NCI-H1417 (cell line): ENCODE results near the gene HPCA.

Experiments
- DNase-seq, 3 experiments: peaks; one replicate each; lab custom pipeline; 2025; lab: John Stamatoyannopoulos, UW

The HPCA gene

DNA sequence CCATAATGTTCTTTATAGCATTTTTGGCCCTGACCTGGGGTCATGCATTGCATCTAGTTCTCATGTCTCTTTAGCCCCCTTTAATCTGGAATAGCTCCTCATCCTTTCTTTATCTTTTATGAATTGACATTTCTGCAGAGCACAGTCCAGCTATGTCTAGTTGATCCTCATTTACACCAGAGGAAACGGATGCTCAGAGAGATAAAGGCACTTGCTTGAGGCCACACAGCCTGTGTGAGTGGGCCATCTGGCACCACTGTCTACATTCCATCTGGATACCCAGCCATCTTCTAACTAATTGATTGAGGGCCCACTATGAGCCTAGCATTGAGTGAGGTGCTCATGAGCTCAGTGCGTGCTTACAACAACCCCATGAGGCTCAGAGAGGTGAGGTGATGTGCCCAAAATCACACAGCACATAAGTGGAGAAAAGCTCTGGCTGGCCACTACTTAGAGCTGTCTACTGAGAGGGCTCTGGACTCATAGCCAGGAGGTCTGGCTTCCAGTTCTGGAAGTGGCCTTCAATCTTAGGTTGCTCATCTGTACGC, 3.5 kb downstream of the HPCA start:
- no peak for DNase-seq

DNA sequence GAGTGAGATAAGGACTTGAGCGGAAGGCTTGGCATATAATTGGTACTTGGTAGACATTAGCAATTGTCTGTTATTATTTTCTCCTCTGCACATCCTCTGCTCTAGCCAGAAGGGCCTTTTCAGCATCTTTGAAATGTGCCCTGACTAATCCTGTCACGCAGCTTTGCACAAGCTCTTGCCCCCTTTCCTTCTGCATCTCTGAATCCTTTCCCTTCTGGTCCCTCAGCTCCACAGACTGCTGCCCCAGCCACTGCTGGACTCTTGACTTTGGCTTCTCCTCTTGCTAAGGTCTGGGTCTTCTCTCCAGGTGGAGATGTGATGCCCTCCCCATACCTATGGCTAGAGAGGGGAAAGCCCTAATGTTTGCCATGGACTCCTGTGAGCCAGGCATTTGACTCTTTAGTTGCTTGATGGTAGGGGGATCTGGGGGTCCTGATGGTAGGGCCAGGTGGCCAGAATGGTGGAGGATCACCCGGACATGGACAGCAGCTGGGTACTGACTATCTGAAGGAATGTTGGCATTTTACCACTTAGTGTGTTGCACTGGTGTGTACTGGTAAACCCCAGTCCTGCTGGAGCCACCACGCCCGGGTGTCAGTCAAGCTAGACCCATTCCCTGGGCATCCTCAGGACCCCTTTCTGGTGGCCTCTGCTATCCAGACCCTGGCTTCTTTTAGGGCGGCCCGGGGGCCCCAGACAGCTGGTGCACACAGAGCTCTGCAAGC, 4.4 kb downstream of the HPCA start:
- no peak for DNase-seq

GRCh38 chr1:32891241-32891570, 4.9 kb downstream of the HPCA start:
- no peak for DNase-seq

- no peak for DNase-seq
Measured at GRCh38 chr1:32891630-32892029, 5.3 kb downstream of the HPCA start.

DNA sequence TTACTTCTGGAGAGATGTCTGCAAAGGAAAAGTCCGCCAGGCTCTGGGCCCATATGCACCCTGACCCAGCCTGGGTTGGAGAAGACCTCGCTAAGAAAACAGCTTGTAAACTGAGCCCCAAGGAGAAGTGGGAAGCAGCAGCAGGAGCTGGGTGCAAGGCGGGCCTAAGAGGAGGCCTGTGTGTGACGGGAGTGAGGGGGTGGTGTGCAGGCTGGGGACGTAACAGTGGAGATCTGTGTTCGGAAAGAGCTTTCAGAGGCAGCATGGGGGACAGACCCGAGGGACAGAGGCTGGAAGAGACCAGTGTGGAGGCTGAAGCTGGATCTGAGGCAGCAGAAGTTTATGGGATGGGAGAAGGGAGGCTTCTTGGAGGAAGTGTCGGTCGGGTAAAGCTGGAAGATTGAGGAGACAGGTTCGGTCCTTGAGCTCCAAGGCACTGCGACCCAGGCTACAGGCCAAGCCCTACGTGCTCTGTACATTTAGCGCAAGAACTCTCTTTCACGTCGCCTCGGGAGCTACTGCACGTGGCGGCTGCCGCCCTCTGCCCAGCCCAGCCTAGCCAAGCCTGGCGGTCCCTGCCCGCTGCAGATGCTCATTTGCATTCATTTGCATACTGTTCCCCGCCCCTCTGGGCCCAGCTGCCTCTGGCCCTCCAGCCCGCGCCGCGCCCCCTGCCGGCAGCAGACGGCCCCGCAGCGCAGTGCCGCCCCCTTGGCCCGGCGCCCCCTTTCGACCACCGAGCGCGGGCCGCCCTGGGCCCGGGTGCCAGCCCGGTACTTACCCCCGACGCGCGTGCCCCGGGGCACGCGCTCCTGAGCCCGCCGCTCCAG, 6.3 kb downstream of the HPCA start:
- peak in 2 of 3 experiments; percentile 74 to 79 for DNase-seq

- DNase-seq: peak in 2 of 3 experiments; percentile 74
Measured at GRCh38 chr1:32893198-32894018, 7.1 kb downstream of the HPCA start.

DNA sequence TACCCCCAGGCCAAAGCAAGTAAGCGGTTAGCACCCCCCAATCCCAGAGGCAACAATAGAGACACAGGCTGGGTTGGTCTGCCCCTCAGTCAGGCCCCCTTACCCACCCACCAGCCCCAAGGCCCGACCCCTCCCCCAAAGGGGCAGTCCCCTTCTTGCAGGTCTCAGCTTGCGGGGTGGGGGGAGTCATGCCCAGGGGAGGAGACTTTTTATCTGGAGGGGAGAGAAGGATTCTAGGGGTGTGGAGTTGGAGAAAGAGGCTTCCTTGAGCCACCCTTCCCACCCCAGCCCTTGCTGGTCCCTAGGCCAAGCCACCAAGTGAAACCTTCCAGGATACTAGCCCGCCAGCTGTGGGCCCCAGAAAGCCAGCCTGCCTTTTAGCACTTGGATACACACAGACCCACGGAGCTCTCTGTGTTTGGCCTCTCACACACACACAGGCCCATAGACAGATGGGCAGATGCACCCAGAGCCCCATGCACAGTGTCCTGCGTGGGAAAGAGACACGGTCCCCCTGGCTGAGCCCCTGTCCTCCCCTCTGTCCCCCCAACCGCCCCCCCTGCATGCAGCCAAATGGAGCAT, 7.8 kb downstream of the HPCA start:
- DNase-seq: peak in 2 of 3 experiments; percentile 40 to 54

DNA sequence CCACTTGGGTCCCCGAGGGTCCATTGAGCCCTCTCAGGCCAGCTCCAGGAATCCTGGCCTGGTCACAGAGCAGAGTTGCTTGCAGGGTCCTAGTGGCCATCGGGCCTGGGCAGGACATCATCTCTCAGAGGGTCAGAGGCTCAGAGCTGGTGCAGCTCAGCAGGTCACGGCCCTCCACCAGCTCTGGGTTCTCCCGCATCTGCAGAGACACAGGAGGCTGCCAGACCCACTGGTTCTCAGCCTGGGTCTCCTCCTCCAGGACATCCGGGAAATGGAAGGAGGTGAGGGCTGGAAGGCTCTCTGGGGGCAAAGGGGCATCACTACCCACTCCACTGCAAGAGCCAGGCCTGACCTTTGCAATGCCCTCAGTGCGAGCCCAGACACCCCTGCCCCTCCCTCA, 8.4 kb downstream of the HPCA start:
- DNase-seq: no peak

DNA sequence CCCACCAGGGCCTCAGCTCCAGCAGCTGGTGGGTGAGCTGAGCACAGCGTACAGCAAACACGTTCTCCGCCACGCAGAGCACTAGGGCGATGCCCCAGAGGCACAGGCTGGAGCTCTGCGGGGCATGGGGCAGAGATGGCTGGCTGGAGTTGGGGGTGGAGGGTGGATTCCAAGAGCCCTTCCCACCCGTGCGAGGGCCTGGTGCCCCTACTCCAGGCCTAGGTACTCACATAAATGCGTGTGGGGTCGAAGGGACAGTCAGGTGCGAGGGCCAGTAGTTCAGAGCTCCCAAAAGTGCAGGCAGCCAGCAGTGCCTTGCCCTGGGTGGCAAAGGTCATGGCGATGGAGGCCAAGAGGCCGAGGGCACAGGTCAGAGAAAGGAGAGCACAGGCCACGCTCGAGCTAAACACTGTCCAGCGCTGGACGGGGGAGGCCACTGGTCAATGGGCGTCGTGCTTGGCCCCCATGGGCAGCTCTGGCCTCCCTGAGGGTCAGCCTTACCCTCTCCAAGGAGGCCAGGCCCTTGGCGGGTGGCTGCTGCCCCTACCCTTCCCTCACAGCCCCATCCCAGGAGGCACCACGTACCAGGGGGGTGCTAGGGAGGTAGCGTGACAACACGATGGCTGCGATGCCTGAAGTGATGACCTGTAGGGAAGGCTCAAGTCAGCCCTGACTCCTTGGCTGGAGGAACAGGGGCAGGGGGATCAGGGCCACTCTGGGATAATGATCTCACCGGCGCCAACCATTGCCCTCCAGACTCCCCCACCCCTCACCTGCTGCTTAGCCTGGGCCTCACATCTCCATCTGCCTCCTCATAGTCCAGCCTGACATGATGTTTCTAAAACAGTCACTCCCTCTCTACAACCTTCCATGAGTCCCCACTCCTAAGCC, 9.3 kb downstream of the HPCA start:
- no peak for DNase-seq

- DNase-seq: no peak
Measured at GRCh38 chr1:32896451-32896850, 10.2 kb downstream of the HPCA start.

DNA sequence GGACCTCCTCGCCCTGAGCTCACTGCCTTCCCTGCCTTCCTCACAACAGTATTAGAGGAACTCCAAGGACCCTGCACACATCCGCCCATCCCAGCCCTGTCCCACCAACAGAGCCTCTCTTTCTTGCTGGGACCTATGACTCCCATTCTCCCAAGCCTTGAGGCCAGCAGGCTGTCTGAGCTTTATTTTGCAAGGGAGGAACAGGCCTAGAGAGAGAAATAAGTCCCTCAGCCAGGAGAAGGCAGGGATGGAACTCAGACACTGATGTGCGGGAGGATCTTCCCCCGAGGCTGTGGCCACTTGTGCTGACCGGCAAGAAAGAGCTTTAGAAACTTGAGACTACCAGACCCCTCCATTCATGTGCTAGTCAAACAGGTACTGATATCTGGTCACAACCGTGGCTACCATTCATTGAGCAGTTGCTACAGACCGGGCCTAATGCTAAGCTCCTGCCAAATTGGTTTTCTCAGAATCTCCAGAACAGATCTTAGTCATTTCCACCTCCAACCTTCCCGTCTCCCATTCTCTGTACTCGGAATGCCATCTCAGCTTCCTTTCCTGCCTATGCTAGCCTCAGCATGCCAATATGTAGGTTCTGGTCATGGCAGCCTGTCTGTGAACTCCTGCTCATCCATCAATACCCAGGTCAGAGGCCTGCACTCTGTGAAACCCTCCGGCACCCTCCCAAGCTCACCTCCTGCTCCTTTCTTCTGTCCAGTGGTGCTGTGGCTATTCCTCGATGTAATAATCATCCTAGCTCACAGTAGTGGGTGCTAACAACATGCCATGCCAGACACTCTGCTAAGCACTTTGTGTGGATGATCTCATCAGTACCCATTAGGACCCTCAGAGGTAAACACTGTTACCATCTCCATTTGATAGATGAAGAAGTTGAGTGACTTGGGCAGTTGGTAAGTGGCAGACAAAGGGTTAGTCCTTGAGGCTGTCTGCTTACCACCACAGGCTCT, 11.1 kb downstream of the HPCA start:
- no peak for DNase-seq

GRCh38 chr1:32898056-32898455, 11.8 kb downstream of the HPCA start:
- DNase-seq: no peak

DNA sequence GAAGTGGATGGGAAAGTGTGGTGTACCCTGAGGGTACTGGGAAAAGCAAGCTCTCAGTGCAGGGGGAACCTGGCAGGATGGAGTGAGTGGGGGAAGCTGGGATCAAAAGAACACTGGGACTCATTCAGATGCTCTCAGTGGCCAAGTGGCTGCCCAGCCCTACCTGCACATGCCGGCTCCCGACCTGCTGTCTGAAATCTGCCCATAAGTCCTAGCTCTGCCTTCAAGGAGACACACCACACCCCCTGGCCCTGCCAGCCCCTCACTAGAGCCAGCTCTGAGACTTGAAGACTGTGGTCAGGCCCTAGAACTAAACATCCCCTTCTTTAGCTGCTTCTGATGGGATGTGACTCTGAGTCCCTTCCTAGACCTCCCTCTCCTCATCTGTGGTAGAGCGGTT, 12.7 kb downstream of the HPCA start:
- no peak for DNase-seq

DNA sequence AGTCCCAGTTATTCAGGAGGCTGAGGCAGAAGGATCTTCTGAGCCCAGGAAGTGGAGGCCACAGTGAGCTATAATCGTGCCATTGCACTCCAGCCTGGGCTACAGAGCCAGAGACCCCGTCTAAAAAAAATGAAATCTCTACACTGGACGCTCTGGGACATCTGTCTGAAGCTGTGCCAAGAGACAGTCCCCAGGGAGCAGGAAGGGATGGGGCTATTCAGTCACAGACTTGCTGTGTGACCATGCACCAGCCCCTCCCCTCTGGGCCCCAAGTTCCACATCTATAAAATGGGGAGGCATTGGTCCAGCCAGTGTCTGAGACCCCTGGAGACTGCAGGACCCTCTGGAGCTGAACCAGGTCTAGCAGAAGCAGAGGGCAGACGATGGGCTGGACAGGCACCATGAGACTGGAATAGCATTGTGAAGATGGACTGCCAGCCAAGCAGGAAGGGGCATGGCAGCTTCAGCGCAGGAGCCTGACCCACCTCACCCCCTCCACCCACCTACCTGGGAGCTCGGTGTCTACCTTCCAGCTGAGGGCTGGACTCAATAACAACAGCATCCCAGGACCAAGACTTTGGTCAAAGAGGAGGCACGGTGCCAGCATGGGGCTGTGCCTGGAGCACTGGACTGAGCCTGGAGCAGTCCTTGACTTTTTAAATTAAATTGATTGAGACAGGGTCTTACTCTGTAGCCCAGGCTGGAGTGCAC, 13.4 kb downstream of the HPCA start:
- DNase-seq: no peak

DNA sequence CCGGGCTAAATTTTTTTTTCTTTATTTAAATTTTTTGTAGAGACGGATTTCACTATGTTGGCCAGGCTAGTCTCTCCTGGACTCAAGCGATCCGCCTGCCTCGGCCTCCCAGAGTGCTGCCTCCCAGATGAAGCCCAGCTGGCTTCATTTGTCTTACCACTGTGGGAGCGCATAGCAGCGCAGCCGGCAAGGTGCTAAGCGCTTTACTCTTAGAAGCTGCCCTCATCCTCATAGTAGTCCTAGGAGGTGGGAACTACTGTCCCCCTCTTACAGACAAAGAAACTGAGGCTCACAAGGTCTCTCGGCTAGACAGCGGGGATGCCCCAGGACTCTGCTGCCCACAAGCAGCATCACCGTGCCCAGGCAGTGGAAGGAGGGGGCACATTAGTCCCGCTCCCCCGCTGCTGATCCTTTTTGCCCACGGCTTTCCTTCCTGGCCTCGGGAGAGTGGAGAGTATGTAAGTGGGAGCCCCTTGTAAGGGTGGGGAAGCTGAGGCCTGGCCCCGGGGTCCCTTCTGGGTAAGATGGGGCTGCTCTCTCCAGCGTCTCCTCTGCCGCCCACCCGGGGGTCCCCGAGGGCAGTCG, 14.2 kb downstream of the HPCA start:
- peak in 2 of 3 experiments; percentile 44 to 47 for DNase-seq

GRCh38 chr1:32900956-32901822, 14.9 kb downstream of the HPCA start, which contains the start of gene TMEM54:
Gene TMEM54, minus strand, starts transcription at chr1:32901389. Its CDS starts 151 bp downstream, at chr1:32901238.
- DNase-seq: peak in 2 of 3 experiments; percentile 52 to 65

GRCh38 chr1:32901823-32902534, 15.7 kb downstream of the HPCA start:
- no peak for DNase-seq
